H1 (cell line): ENCODE measurements around the gene PIEZO1. TPM values are rescaled to one million over a fixed set of nuclear protein-coding genes. Genes with fewer than 3 reads are reported as not detected.

Source experiments
- CTCF ChIA-PET: fragments of 300-600 bp; sonication (Branson Sonifier 250); formaldehyde crosslinking; loops from one replicate; lab custom pipeline; 2021; ENCODE audit not compliant: partially characterized antibody; lab: Charles Lee
- POLR2A ChIA-PET: fragments of 300-600 bp; sonication (Branson Sonifier 250); formaldehyde crosslinking; loops from one replicate; lab custom pipeline; 2021; ENCODE audit warnings: inconsistent platforms; ENCODE audit not compliant: partially characterized antibody; lab: Charles Lee
- DNase-seq, 2 experiments: peaks; one replicate each; pipeline versions ENCODE4 v3.0.0 to v3.0.0-alpha.2; 2010 to 2022; ENCODE audit warnings: low spot score in 2 of 2, low read depth in 1 of 2, mixed read lengths in 1 of 2
- FAIRE-seq: peaks from 2 replicates; lab custom pipeline; 2011; peaks lifted over from hg19 to GRCh38; lab: Jason Lieb, UNC
- H2AFZ ChIP-seq: 2 replicates; pipeline ENCODE4 v1.8.1; 2012; ENCODE audit warnings: low read length, inconsistent platforms
- H2AK5ac ChIP-seq: 2 replicates; pipeline ENCODE4 v1.6.1; 2013; ENCODE audit warnings: low read depth, low read length
- H2BK120ac ChIP-seq: replicated peaks from 2 replicates; pipeline ENCODE3; 2013; ENCODE audit warnings: low read depth, low read length, inconsistent platforms
- H2BK12ac ChIP-seq: 2 replicates; pipeline ENCODE4 v1.6.1; 2013; ENCODE audit warnings: low read depth, low read length
- H2BK15ac ChIP-seq: 2 replicates; pipeline ENCODE4 v1.6.1; 2013; ENCODE audit warnings: low read length
- H2BK20ac ChIP-seq: 2 replicates; pipeline ENCODE4 v1.6.1; 2013; ENCODE audit warnings: low read length
- H2BK5ac ChIP-seq: 2 replicates; pipeline ENCODE4 v1.6.1; 2013; ENCODE audit warnings: low read depth, low read length
- H3K14ac ChIP-seq: 2 replicates; pipeline ENCODE4 v1.6.1; 2013; ENCODE audit warnings: inconsistent platforms; ENCODE audit not compliant: insufficient read length
- H3K18ac ChIP-seq: 2 replicates; pipeline ENCODE4 v1.6.1; 2013; ENCODE audit warnings: low read length; ENCODE audit errors: extremely low read depth
- H3K23ac ChIP-seq: 2 replicates; pipeline ENCODE4 v1.6.1; 2013; ENCODE audit warnings: inconsistent platforms; ENCODE audit not compliant: insufficient read length
- H3K23me2 ChIP-seq: 2 replicates; pipeline ENCODE4 v1.6.1; 2013; ENCODE audit warnings: low read depth, low read length
- H3K27ac ChIP-seq: 2 replicates; pipeline ENCODE4 v1.6.1; 2011; ENCODE audit warnings: low read depth, low read length, inconsistent platforms
- H3K27me3 ChIP-seq, 4 experiments: replicated peaks in 1 of 4; 1 replicate in 1 of 4; 2 replicates in 3 of 4; pipeline versions ENCODE4 v1.6.1 to v1.8.1; 2011 to 2013; ENCODE audit warnings: low read length in 3 of 4, mild to moderate bottlenecking in 3 of 4, inconsistent platforms in 2 of 4, mixed read lengths in 2 of 4, moderate library complexity in 1 of 4; ENCODE audit not compliant: control insufficient read depth in 3 of 4, insufficient read depth in 3 of 4; ENCODE audit errors: extremely low read depth in 1 of 4
- H3K36me3 ChIP-seq, 4 experiments: 2 replicates each; pipeline versions ENCODE4 v1.6.1 to v1.8.1; 2011 to 2013; ENCODE audit warnings: mild to moderate bottlenecking in 4 of 4, low read length in 3 of 4, moderate library complexity in 2 of 4, control low read depth in 1 of 4, inconsistent platforms in 1 of 4; ENCODE audit not compliant: insufficient read depth in 4 of 4, control insufficient read depth in 2 of 4
- H3K4ac ChIP-seq: replicated peaks from 2 replicates; pipeline ENCODE3; 2013; ENCODE audit warnings: low read length, low read depth, mixed read lengths, inconsistent platforms; ENCODE audit not compliant: insufficient read length
- H3K4me1 ChIP-seq, 4 experiments: replicated peaks in 1 of 4; 1 replicate in 1 of 4; 2 replicates in 3 of 4; pipeline versions ENCODE4 v1.6.1 to v1.8.1; 2011 to 2013; ENCODE audit warnings: low read length in 3 of 4, inconsistent platforms in 2 of 4, mixed read lengths in 1 of 4; ENCODE audit not compliant: insufficient read depth in 4 of 4, control insufficient read depth in 3 of 4
- H3K4me2 ChIP-seq, 2 experiments: 2 replicates each; pipeline versions ENCODE4 v1.6.1 to v1.8.1; 2011 to 2013; ENCODE audit warnings: low read depth in 2 of 2, low read length in 2 of 2, control low read depth in 1 of 2, inconsistent platforms in 1 of 2, mild to moderate bottlenecking in 1 of 2; ENCODE audit not compliant: insufficient read depth in 1 of 2
- H3K4me3 ChIP-seq, 4 experiments: fragments of 200-600, 300-600 bp in 1 of 4; sonication (generic), shearing (Covaris generic), sonication (Bioruptor Twin) in 1 of 4; 2 replicates each; pipeline versions ENCODE4 v1.5.1 to v1.8.1; 2011 to 2016; ENCODE audit warnings: low read length in 4 of 4, low read depth in 3 of 4, control low read depth in 2 of 4, inconsistent platforms in 2 of 4, mild to moderate bottlenecking in 2 of 4, mixed read lengths in 1 of 4, moderate library complexity in 1 of 4; ENCODE audit not compliant: insufficient read depth in 2 of 4; ENCODE audit errors: extremely low read depth in 1 of 4
- H3K56ac ChIP-seq: replicated peaks from 2 replicates; pipeline ENCODE3; 2013; ENCODE audit warnings: low read depth, mild to moderate bottlenecking, mixed read lengths, low read length, inconsistent platforms; ENCODE audit not compliant: insufficient read length
- H3K79me1 ChIP-seq: 2 replicates; pipeline ENCODE4 v1.6.1; 2013; ENCODE audit warnings: low read depth, low read length, control low read depth
- H3K79me2 ChIP-seq, 2 experiments: 2 replicates each; pipeline versions ENCODE4 v1.6.1 to v1.8.1; 2012 to 2013; ENCODE audit warnings: low read length in 2 of 2, mild to moderate bottlenecking in 2 of 2, inconsistent platforms in 1 of 2; ENCODE audit not compliant: insufficient read depth in 2 of 2, control insufficient read depth in 1 of 2
- H3K9ac ChIP-seq, 4 experiments: replicated peaks in 1 of 4; 1 replicate in 1 of 4; 2 replicates in 3 of 4; pipeline versions ENCODE4 v1.6.1 to v1.8.1; 2011 to 2013; ENCODE audit warnings: low read depth in 3 of 4, low read length in 3 of 4, control low read depth in 2 of 4, mild to moderate bottlenecking in 2 of 4, moderate library complexity in 2 of 4, inconsistent platforms in 1 of 4; ENCODE audit errors: extremely low read depth in 1 of 4
- H3K9me3 ChIP-seq, 2 experiments: 2 replicates each; pipeline versions ENCODE4 v1.6.1 to v1.8.1; 2012 to 2013; ENCODE audit warnings: mild to moderate bottlenecking in 2 of 2, moderate library complexity in 2 of 2, control low read depth in 1 of 2, inconsistent platforms in 1 of 2, low read depth in 1 of 2, low read length in 1 of 2, mixed read lengths in 1 of 2; ENCODE audit not compliant: insufficient read depth in 2 of 2
- H4K20me1 ChIP-seq, 2 experiments: replicated peaks in 1 of 2; 2 replicates each; pipeline versions ENCODE3 to v1.8.1; 2011 to 2013; ENCODE audit warnings: inconsistent platforms in 2 of 2, low read length in 2 of 2, mild to moderate bottlenecking in 1 of 2; ENCODE audit not compliant: insufficient read depth in 2 of 2, control insufficient read depth in 1 of 2
- H4K5ac ChIP-seq: 2 replicates; pipeline ENCODE4 v1.6.1; 2013; ENCODE audit warnings: low read length, low read depth, mixed read lengths, inconsistent platforms; ENCODE audit not compliant: insufficient read length
- H4K8ac ChIP-seq: 2 replicates; pipeline ENCODE4 v1.8.0; 2013; ENCODE audit warnings: mild to moderate bottlenecking, moderate library complexity, low read length, inconsistent platforms; ENCODE audit not compliant: insufficient read depth; ENCODE audit errors: extremely low read depth
- H4K91ac ChIP-seq: replicated peaks from 2 replicates; pipeline ENCODE3; 2013; ENCODE audit warnings: low read length, mixed read lengths, inconsistent platforms; ENCODE audit not compliant: insufficient read length
- ASH2L ChIP-seq: fragments of 200-600, 300-600 bp; sonication (generic); IDR thresholded peaks from one replicate; pipeline ENCODE4 v1.7.1; 2017; ENCODE audit warnings: low read length
- CBX8 ChIP-seq: fragments of 300-800, 300-1000 bp; sonication (generic); IDR thresholded peaks from 2 replicates; pipeline ENCODE4 v1.7.1; 2016; ENCODE audit warnings: low read depth, low read length, borderline replicate concordance
- KDM5A ChIP-seq: fragments of 200-600 bp; IDR thresholded peaks from 2 replicates; pipeline ENCODE4 v1.7.1; 2012; ENCODE audit warnings: mild to moderate bottlenecking, low read length, inconsistent platforms, mixed read lengths
- NANOG ChIP-seq: IDR thresholded peaks from 2 replicates; pipeline ENCODE4 v1.6.1; 2011; ENCODE audit warnings: low read length, low read depth, mild to moderate bottlenecking, inconsistent platforms; ENCODE audit not compliant: insufficient read depth, poor library complexity, severe bottlenecking
- RBBP5 ChIP-seq: IDR thresholded peaks from 2 replicates; pipeline ENCODE4 v1.7.1; 2012; ENCODE audit warnings: low read depth, mild to moderate bottlenecking, inconsistent platforms, low read length, moderate library complexity, borderline replicate concordance
- SP2 ChIP-seq: IDR thresholded peaks from 2 replicates; pipeline ENCODE4 v1.6.1; 2012; ENCODE audit warnings: mild to moderate bottlenecking, low read length, inconsistent platforms
- SP4 ChIP-seq: IDR thresholded peaks from 2 replicates; pipeline ENCODE4 v1.6.1; 2012; ENCODE audit warnings: low read length, inconsistent platforms
- TAF1 ChIP-seq: IDR thresholded peaks from 2 replicates; pipeline ENCODE4 v1.6.1; 2011; ENCODE audit warnings: mild to moderate bottlenecking, low read depth, low read length
- TBP ChIP-seq: IDR thresholded peaks from 2 replicates; pipeline ENCODE4 v1.6.1; 2011; ENCODE audit warnings: low read depth, low read length, improper control_type of control experiment
- YY1 ChIP-seq: IDR thresholded peaks from 2 replicates; pipeline ENCODE4 v1.6.1; 2011; ENCODE audit warnings: low read depth, mild to moderate bottlenecking, low read length
- WGBS, 2 experiments: shearing (Covaris generic) in 1 of 2; methylation state at CpG; one replicate each; pipeline versions ENCODE4 v1.1.6 to v1.1.7; 2013 to 2015; ENCODE audit warnings: low lambda C conversion rate in 2 of 2, mixed read lengths in 2 of 2, inconsistent platforms in 1 of 2, low coverage in 1 of 2, missing lambda C conversion rate in 1 of 2; ENCODE audit not compliant: insufficient replicate concordance in 2 of 2, insufficient coverage in 1 of 2, insufficient read length in 1 of 2; ENCODE audit errors: extremely low coverage in 1 of 2, missing lambda C conversion rate in 1 of 2; 5-methylcytosine and 5-hydroxymethylcytosine counted together
- polyA plus RNA-seq, 7 experiments: library from polyadenylated mRNA; depleted of rRNA in 3 of 7; stranded (reverse) in 5 of 7; unstranded in 2 of 7; fragments of >200 nt in 5 of 7; fragments of 200-250 nt in 2 of 7; gene quantifications; 1 replicate in 5 of 7; 2 replicates in 1 of 7; 4 replicates in 1 of 7; pipeline versions ENCODE4 v1.2.1 to v1.2.3, GENCODE V29; 2011 to 2013; ENCODE audit warnings: missing spikeins in 2 of 7, mixed read lengths in 2 of 7
- total RNA-seq: library from RNA; stranded (reverse); fragmentation: NEBNext Ultra II Directional; extraction: Animal tissue kit (Norgen Biotek cat#: 25700); gene quantifications from 2 replicates; pipeline ENCODE4 v1.2.1, GENCODE V29; 2021
- TF ChIP-seq, protein P1 (sequence below): IDR thresholded peaks from 2 replicates; pipeline ENCODE4 v1.6.1; 2012; ENCODE audit warnings: inconsistent platforms
- TF ChIP-seq, protein P2 (sequence below): IDR thresholded peaks from 2 replicates; pipeline ENCODE4 v1.6.1; 2012; ENCODE audit warnings: inconsistent platforms

Gene PIEZO1
- total and polyA plus RNA-seq, 2 of the 8 experiments (the other 6 are each of a cell fraction or from before 2014, with no cell fraction given) = 42.3 to 67.5 TPM

DNA sequence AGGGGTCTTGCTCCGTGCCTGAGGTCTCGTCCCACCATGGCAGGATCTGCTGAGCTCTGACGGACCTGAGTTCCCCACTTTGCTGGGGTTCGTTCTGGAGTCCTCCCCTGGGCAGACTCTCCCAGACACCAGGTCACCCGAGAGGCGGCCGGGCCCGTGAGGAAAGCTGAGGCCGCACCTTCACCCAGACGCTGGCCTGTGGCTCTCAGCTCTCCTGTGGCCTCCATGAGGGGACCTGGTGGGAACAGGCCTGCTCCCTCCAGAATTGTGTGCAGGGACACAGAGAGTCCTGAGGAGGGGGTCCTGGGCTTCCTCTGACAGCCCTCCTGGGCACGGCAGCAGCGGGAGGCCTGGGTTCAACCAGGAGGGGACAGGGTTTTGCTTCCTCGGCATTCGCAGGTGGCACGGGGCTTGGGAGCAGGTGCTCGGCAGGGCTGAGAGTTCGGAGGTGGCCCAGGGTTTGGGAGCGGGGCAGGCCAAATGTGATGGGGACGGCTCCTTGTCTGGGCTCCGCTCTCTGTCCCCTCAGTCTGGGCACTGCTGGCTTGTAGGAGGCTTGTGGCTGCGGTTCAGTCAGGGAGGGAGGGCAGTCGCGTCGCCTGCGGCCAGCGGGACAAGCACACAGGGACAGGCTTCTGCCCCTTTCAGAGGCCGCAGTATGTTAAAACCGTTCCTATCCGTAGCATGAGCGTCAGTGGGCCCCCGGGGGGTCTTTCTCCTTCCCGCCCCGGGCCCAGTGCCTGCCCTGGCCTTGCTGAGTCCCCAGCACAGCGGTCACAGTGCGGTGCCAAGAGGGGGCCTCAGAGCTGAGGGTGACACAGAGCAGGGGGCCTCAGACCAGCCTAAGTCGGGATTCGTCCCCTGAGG, 90.6 kb downstream of the PIEZO1 start:
- Histone ChIP-seq H4K5ac (no peak overlapping the region), H3K4me3 (no peak overlapping the region), H3K79me1 (0 out of 2 replicates have a peak, but pooled peaks cover under 1% of the 10 kb centered on the region), H2BK15ac (no peak overlapping the region), H3K18ac (no peak overlapping the region), H2BK20ac (no peak overlapping the region), H3K4me1 (no peaks in the 10 kb centered on the region), H3K56ac (no peak overlapping the region), H3K4me2 (no peak overlapping the region), H3K27me3 (no peaks in the 10 kb centered on the region), H3K23ac (no peak overlapping the region), H2BK12ac (0 out of 2 replicates have a peak overlapping the region, but pooled peaks have one; percentile 50), H2BK5ac (no peak overlapping the region), H3K23me2 (no peaks in the 10 kb centered on the region), H3K14ac (no peak overlapping the region), H3K36me3 (peaks cover 0 to 13% (median 4%) of the 10 kb centered on the region in 4 experiments; a peak in 3 of 8 replicates), H4K8ac (peak overlapping the region; percentile 57), H2BK120ac (no peak overlapping the region), H2AK5ac (no peak overlapping the region), H4K91ac (no peak overlapping the region), H3K9me3 (no peaks in the 10 kb centered on the region), H3K27ac (no peak overlapping the region), H3K79me2 (no peaks in the 10 kb centered on the region), H2AFZ (no peak overlapping the region), H3K4ac (no peak overlapping the region), H4K20me1 (peaks cover 0 to 3% of the 10 kb centered on the region in 2 experiments), H3K9ac (no peak overlapping the region)
- ChIA-PET CTCF (interaction anchor here (0.6 to 6.5 kb wide), 7 partner anchors 8 to 23 kb away, joined by 3 to 37 read pairs (median 5); no protein-coding TSS in a partner anchor), POLR2A (interaction anchor here (1.0 to 1.1 kb wide), 2 partner anchors 9 to 10 kb away, joined by 3 read pairs; no protein-coding TSS in a partner anchor)
- no peak for DNase-seq
- no peak for FAIRE-seq
- WGBS, 2 experiments = 94% methylated on average over 26 of the region's 37 CpGs; no CpG with 5 or more reads in 1 of the 2 experiments
- TF ChIP-seq TBP (no peak), TAF1 (no peak), KDM5A (no peak), CBX8 (no peak), ASH2L (no peak), NANOG (no peak), SP4 (no peak), SP2 (no peak), YY1 (no peak), RBBP5 (no peak)
- TF ChIP-seq, protein P1, sequence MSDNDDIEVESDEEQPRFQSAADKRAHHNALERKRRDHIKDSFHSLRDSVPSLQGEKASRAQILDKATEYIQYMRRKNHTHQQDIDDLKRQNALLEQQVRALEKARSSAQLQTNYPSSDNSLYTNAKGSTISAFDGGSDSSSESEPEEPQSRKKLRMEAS = no peak
- TF ChIP-seq, protein P2, sequence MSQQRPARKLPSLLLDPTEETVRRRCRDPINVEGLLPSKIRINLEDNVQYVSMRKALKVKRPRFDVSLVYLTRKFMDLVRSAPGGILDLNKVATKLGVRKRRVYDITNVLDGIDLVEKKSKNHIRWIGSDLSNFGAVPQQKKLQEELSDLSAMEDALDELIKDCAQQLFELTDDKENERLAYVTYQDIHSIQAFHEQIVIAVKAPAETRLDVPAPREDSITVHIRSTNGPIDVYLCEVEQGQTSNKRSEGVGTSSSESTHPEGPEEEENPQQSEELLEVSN = no peak
